GM21423 (cell line): Measurements from ENCODE around the gene SMAD5.
A peak's percentile ranks its signal among the peaks of the same experiment; 100 is the strongest.

ENCODE experiments used
- ATAC-seq: cut with Tn5 transposase; IDR thresholded peaks from one replicate; pipeline ENCODE4 v1.9.1; 2021; ENCODE audit warnings: mild to moderate bottlenecking, moderate library complexity; ENCODE audit not compliant: unreplicated experiment

Gene SMAD5

GRCh38 chr5:136212252-136212721, 79.6 kb downstream of the SMAD5 start:
- peak; percentile 73 for ATAC-seq

- no peak for ATAC-seq
Measured at GRCh38 chr5:136213919-136214493, 81.4 kb downstream of the SMAD5 start.

- ATAC-seq = no peak
Measured at GRCh38 chr5:136215812-136216211, 83.2 kb downstream of the SMAD5 start.

- no peak for ATAC-seq
Measured at GRCh38 chr5:136216230-136216629, 83.6 kb downstream of the SMAD5 start.

GRCh38 chr5:136221340-136221739, 88.7 kb downstream of the SMAD5 start:
- ATAC-seq = no peak

- ATAC-seq = no peak
Measured at GRCh38 chr5:136222580-136223235, 90.1 kb downstream of the SMAD5 start.

GRCh38 chr5:136225796-136226195, 93.2 kb downstream of the SMAD5 start:
- ATAC-seq = no peak

GRCh38 chr5:136226401-136226800, 93.8 kb downstream of the SMAD5 start:
- no peak for ATAC-seq

- no peak for ATAC-seq
Measured at GRCh38 chr5:136228136-136228757, 95.6 kb downstream of the SMAD5 start.

GRCh38 chr5:136230176-136230575, 97.5 kb downstream of the SMAD5 start:
- ATAC-seq = no peak

- ATAC-seq = no peak
Measured at GRCh38 chr5:136232316-136232715, 99.7 kb downstream of the SMAD5 start.
